Ovary (tissue), 9 donors: Measurements from ENCODE around the gene PCNX3. TPM values are rescaled to one million over a fixed set of nuclear protein-coding genes. Genes with fewer than 3 reads are reported as not detected.

ENCODE experiments used
- DNase-seq, 5 donors: peaks; one replicate each; pipeline ENCODE4 v3.0.0-alpha.2; 2019 to 2020
- H3K27ac ChIP-seq, 2 donors: fragments of 200-600 bp; one replicate each; pipeline versions ENCODE4 v1.5.1 to v1.8.0; 2019 to 2022
- H3K27me3 ChIP-seq: fragments of 200-600 bp; one replicate; pipeline ENCODE4 v1.8.0; 2022
- H3K36me3 ChIP-seq: fragments of 200-600 bp; sonication (generic); one replicate; pipeline ENCODE4 v1.5.1; 2019
- H3K4me1 ChIP-seq: one replicate; pipeline ENCODE4 v1.8.1; 2013; ENCODE audit warnings: mild to moderate bottlenecking, moderate library complexity; ENCODE audit not compliant: insufficient read depth
- H3K4me3 ChIP-seq: fragments of 200-600 bp; sonication (generic); one replicate; pipeline ENCODE4 v1.5.1; 2017
- H3K9me3 ChIP-seq, 2 donors: fragments of 200-600 bp in 1 of 2; sonication (generic) in 1 of 2; one replicate each; pipeline versions ENCODE4 v1.5.1 to v1.8.1; 2013 to 2019; ENCODE audit warnings: mild to moderate bottlenecking in 1 of 2, moderate library complexity in 1 of 2
- EP300 ChIP-seq: sonication (generic); formaldehyde crosslinking; IDR thresholded peaks from one replicate; pipeline ENCODE4 v1.6.1; 2017; ENCODE audit warnings: antibody characterized with exemption
- POLR2A ChIP-seq: fragments of 450-650 bp; IDR thresholded peaks from one replicate; pipeline ENCODE4 v1.6.1; 2017; ENCODE audit warnings: antibody characterized with exemption, mild to moderate bottlenecking, moderate library complexity
- WGBS, 3 donors: extraction: QIAGEN DNeasy Blood & Tissue Kit in 1 of 3; methylation state at CpG; one replicate each; pipeline versions ENCODE4 v1.1.5 to v1.1.7; 2013 to 2017; 5-methylcytosine and 5-hydroxymethylcytosine counted together
- intact Hi-C, 4 donors: fragments of 100-400 bp; cut with DNase I; formaldehyde crosslinking; loops; one replicate each; pipeline versions ENCODE4 v1.11.0 to v1.15.1; 2022 to 2023
- polyA plus RNA-seq, 2 donors: library from polyadenylated mRNA; stranded (reverse); fragments of 200-250 nt in 1 of 2; fragments of 350-450 nt in 1 of 2; fragmentation: Illumina TruSeq in 1 of 2; extraction: RNeasy Lipid Tissue Mini Kit (QIAGEN cat#74804) in 1 of 2; gene quantifications; one replicate each; pipeline ENCODE4 v1.2.3, GENCODE V29; 2013 to 2014
- total RNA-seq, 7 donors: library from RNA; depleted of rRNA in 2 of 7; stranded (reverse); fragments of >200 nt in 2 of 7; fragmentation: NEBNext Ultra II Directional in 3 of 7; extraction: Animal tissue kit (Norgen Biotek cat#: 25700) in 3 of 7; gene quantifications; one replicate each; pipeline versions ENCODE4 v1.1.0 to v1.2.4, GENCODE V29; 2016 to 2023
- TF ChIP-seq, protein P1 (sequence below), 3 donors: fragments of 450-650 bp in 2 of 3; fragments of 200-600 bp in 1 of 3; IDR thresholded peaks; one replicate each; pipeline versions ENCODE4 v1.5.1 to v1.8.0; 2016 to 2022; ENCODE audit warnings: antibody characterized with exemption in 3 of 3, mild to moderate bottlenecking in 1 of 3
- donor health status: DM: no; HTN: no; CAD: no; lungs with moderate emphysema.
- donor health status: DM: no; HTN: no; CAD: no.
- donor health status: Bipolar disorder and iron deficiency.
- donor health status: DM: yes; HTN: yes; CAD: no.
- donor health status: DM: no; HTN: no; CAD: no.
- donor health status: DM: yes; HTN: yes; CAD: no.

PCNX3 gene
- total and polyA plus RNA-seq, 9 donors, result 3.3 to 42.1 (median 27.1) TPM

GRCh38 chr11:65571420-65571819 lies 44.2 kb upstream of the PCNX3 start:
- H3K27ac ChIP-seq, result no peak overlapping the region
- no peaks in the 10 kb centered on the region for H3K9me3 ChIP-seq
- peaks cover 11% of the 10 kb centered on the region for H3K4me1 ChIP-seq
- no peaks in the 10 kb centered on the region for H3K27me3 ChIP-seq
- no peak for DNase-seq
- TF ChIP-seq POLR2A, result no peak
- TF ChIP-seq, protein P1, sequence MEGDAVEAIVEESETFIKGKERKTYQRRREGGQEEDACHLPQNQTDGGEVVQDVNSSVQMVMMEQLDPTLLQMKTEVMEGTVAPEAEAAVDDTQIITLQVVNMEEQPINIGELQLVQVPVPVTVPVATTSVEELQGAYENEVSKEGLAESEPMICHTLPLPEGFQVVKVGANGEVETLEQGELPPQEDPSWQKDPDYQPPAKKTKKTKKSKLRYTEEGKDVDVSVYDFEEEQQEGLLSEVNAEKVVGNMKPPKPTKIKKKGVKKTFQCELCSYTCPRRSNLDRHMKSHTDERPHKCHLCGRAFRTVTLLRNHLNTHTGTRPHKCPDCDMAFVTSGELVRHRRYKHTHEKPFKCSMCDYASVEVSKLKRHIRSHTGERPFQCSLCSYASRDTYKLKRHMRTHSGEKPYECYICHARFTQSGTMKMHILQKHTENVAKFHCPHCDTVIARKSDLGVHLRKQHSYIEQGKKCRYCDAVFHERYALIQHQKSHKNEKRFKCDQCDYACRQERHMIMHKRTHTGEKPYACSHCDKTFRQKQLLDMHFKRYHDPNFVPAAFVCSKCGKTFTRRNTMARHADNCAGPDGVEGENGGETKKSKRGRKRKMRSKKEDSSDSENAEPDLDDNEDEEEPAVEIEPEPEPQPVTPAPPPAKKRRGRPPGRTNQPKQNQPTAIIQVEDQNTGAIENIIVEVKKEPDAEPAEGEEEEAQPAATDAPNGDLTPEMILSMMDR (IDR thresholded peaks at IDR 0.05), result no peak
- TF ChIP-seq EP300, result no peak
- intact Hi-C loops, result loop anchor here in 3 of 4 donors (1.0 to 5.0 kb wide), 4 partner anchors 31 to 81 kb away; partner anchors contain the start of gene MAP3K11 (in 1 of the 3)
- H3K4me3 ChIP-seq, result peak overlapping the region; percentile 83
- 64 to 75% (median 70%) methylated on average over 9 of the region's 9 CpGs for WGBS, 3 donors
- no peaks in the 10 kb centered on the region for H3K36me3 ChIP-seq

- 4 to 8% (median 5%) methylated on average over 11 of the region's 11 CpGs for WGBS, 3 donors
- Histone ChIP-seq H3K9me3 (no peaks in the 10 kb centered on the region), H3K36me3 (no peaks in the 10 kb centered on the region), H3K4me3 (peak overlapping the region; percentile 69), H3K4me1 (peaks cover 14% of the 10 kb centered on the region), H3K27me3 (no peaks in the 10 kb centered on the region), H3K27ac (peak overlapping the region; percentile 71 to 83)
- peak in 1 of 5 donors; percentile 56 for DNase-seq
- intact Hi-C loops, result loop anchor here in 3 of 4 donors (1.0 to 5.0 kb wide), 5 partner anchors 31 to 80 kb away; partner anchors contain the start of gene MAP3K11 (in 1 of the 3)
- TF ChIP-seq, protein P1 (IDR thresholded peaks at IDR 0.05), result peak in 1 of 3 donors; percentile 41
- TF ChIP-seq EP300, result no peak
Observed at GRCh38 chr11:65571940-65572339, 43.6 kb upstream of the PCNX3 start.

DNA sequence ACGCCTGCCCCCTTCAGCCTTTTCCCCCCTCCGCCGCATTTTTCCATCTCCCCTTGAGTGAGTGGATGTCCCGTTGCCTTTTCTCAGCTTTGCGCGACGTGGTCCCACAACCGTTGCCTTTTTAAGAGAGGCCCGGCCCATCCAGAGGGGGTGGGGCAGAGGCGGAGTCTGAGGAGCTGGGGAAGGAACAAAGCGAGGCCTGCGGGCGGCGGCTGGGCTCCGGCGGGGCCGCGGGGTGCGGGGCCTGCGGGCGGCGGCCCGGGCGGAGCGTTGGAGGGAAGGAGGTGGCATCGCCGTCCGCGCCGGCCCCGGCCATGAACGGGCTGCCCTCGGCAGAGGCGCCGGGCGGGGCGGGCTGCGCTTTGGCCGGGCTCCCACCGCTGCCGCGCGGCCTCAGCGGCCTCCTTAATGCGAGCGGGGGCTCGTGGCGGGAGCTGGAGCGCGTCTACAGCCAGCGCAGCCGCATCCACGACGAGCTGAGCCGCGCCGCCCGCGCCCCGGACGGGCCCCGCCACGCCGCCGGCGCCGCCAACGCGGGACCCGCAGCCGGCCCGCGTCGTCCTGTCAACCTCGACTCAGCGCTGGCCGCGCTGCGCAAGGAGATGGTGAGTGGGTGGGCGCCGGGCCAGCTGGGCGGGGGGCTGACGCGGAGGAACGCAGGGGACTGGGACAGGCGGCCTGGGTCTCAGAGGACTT lies 43.1 kb upstream of the PCNX3 start, which contains the start of gene FAM89B:
Gene FAM89B (plus strand): TSS at position 183 of the 696 bp plus-strand sequence. CDS start 132 bp downstream, at position 315.
- no peaks in the 10 kb centered on the region for H3K9me3 ChIP-seq
- H3K4me3 ChIP-seq, result peak within 1 kb of the TSS; percentile 69
- peak within 1 kb of the TSS; percentile 71 to 83 for H3K27ac ChIP-seq
- 0 to 1% (median 0%) methylated on average over 40 to 86 of the region's 86 CpGs for WGBS, 3 donors
- peaks cover 18% of the 10 kb centered on the region for H3K4me1 ChIP-seq
- no peaks in the 10 kb centered on the region for H3K36me3 ChIP-seq
- DNase-seq, result peak; percentile 92 to 94 (median 93)
- no peaks in the 10 kb centered on the region for H3K27me3 ChIP-seq
- TF ChIP-seq POLR2A, result peak; percentile 72
- TF ChIP-seq, protein P1 (IDR thresholded peaks at IDR 0.05), result no peak
- intact Hi-C loops, result loop anchor here in 3 of 4 donors (2.0 to 5.0 kb wide), 4 partner anchors 32 to 80 kb away; partner anchors contain the start of gene MAP3K11 (in 1 of the 3)

- TF ChIP-seq EP300, result no peak
- TF ChIP-seq, protein P1 (IDR thresholded peaks at IDR 0.05), result no peak
- no peak for TF ChIP-seq POLR2A
- no peaks in the 10 kb centered on the region for H3K9me3 ChIP-seq
- peaks cover 21% of the 10 kb centered on the region for H3K4me1 ChIP-seq
- WGBS, 3 donors, result 18 to 27% (median 24%) methylated on average over 21 to 22 of the region's 22 CpGs
- H3K4me3 ChIP-seq, result peak overlapping the region; percentile 69
- peak; percentile 44 to 73 (median 64) for DNase-seq
- peak overlapping the region; percentile 71 to 83 for H3K27ac ChIP-seq
- H3K36me3 ChIP-seq, result no peaks in the 10 kb centered on the region
- no peaks in the 10 kb centered on the region for H3K27me3 ChIP-seq
- intact Hi-C loops, result loop anchor here in 3 of 4 donors (2.0 to 5.0 kb wide), 4 partner anchors 33 to 79 kb away; partner anchors contain the start of gene MAP3K11 (in 1 of the 3)
Observed at GRCh38 chr11:65573391-65574079, 42.0 kb upstream of the PCNX3 start.
